ENCODE data around the gene GAGE1.
"Not testable (repeated sequence)": the region's sequence is repeated elsewhere in the genome, so short reads cannot be mapped to it uniquely, and the experiment has no call there.

GAGE1 gene

GRCh38 chrX:49569152-49569551 lies 29.7 kb upstream of the GAGE1 start:
- not testable (repeated sequence) for H3K4me2 ChIP-seq (ENCODE audit: low read length, poor library complexity, severe bottlenecking); H2BK5ac ChIP-seq (ENCODE audit: low read depth, low read length, poor library complexity, severe bottlenecking); H3K36me3 ChIP-seq (ENCODE audit: control insufficient read depth in 1 of 2, insufficient read depth in 2 of 2, low read depth in 1 of 2, low read length in 2 of 2); H3K18ac ChIP-seq (ENCODE audit: low read depth in 1 of 2, low read length in 2 of 2); H3K4me1 ChIP-seq (ENCODE audit: control insufficient read depth, insufficient read depth, low read depth, low read length); H3K23ac ChIP-seq (ENCODE audit: low read length in 2 of 2); H4K8ac ChIP-seq (ENCODE audit: low read length); H4K91ac ChIP-seq (ENCODE audit: low read length); H3K27ac ChIP-seq (ENCODE audit: low read length, poor library complexity, severe bottlenecking); H3K14ac ChIP-seq (ENCODE audit: low read length in 2 of 2); H3K79me1 ChIP-seq (replicated peaks; ENCODE audit: low read length, poor library complexity, severe bottlenecking); H2BK15ac ChIP-seq (ENCODE audit: low read depth, poor library complexity, severe bottlenecking); H2AFZ ChIP-seq (ENCODE audit: low read depth, low read length); H3K4ac ChIP-seq (ENCODE audit: low read depth in 1 of 2, low read length in 2 of 2); H3K9ac ChIP-seq (ENCODE audit: low read length); H3K4me3 ChIP-seq (ENCODE audit: insufficient read depth in 1 of 2, low read depth in 1 of 2, low read length in 2 of 2); H2BK120ac ChIP-seq (ENCODE audit: low read depth, low read length); H3K27me3 ChIP-seq (ENCODE audit: control insufficient read depth in 1 of 2, insufficient read depth in 1 of 2, low read length in 2 of 2); DNase-seq; H3K9me3 ChIP-seq (ENCODE audit: control insufficient read depth, low read length); H2AK5ac ChIP-seq (ENCODE audit: low read length, severe bottlenecking); H2BK12ac ChIP-seq (ENCODE audit: low read length in 2 of 2)
- no CpG with 5 or more reads among the region's 13 CpGs for WGBS

- not testable (repeated sequence) for H3K23ac ChIP-seq (ENCODE audit: low read length in 2 of 2); H3K4me1 ChIP-seq (ENCODE audit: control insufficient read depth, insufficient read depth, low read depth, low read length); H2AK5ac ChIP-seq (ENCODE audit: low read length, severe bottlenecking); H3K4ac ChIP-seq (ENCODE audit: low read depth in 1 of 2, low read length in 2 of 2); H2BK120ac ChIP-seq (ENCODE audit: low read depth, low read length); H3K79me1 ChIP-seq (replicated peaks; ENCODE audit: low read length, poor library complexity, severe bottlenecking); H3K36me3 ChIP-seq (ENCODE audit: control insufficient read depth in 1 of 2, insufficient read depth in 2 of 2, low read depth in 1 of 2, low read length in 2 of 2); H3K18ac ChIP-seq (ENCODE audit: low read depth in 1 of 2, low read length in 2 of 2); H4K8ac ChIP-seq (ENCODE audit: low read length); H3K9ac ChIP-seq (ENCODE audit: low read length); H3K27me3 ChIP-seq (ENCODE audit: control insufficient read depth in 1 of 2, insufficient read depth in 1 of 2, low read length in 2 of 2); H3K27ac ChIP-seq (ENCODE audit: low read length, poor library complexity, severe bottlenecking); H2BK12ac ChIP-seq (ENCODE audit: low read length in 2 of 2); H4K91ac ChIP-seq (ENCODE audit: low read length); H3K9me3 ChIP-seq (ENCODE audit: control insufficient read depth, low read length); H2AFZ ChIP-seq (ENCODE audit: low read depth, low read length); DNase-seq; H2BK15ac ChIP-seq (ENCODE audit: low read depth, poor library complexity, severe bottlenecking); H3K14ac ChIP-seq (ENCODE audit: low read length in 2 of 2); H3K4me2 ChIP-seq (ENCODE audit: low read length, poor library complexity, severe bottlenecking); H2BK5ac ChIP-seq (ENCODE audit: low read depth, low read length, poor library complexity, severe bottlenecking); H3K4me3 ChIP-seq (ENCODE audit: insufficient read depth in 1 of 2, low read depth in 1 of 2, low read length in 2 of 2)
- no CpG with 5 or more reads among the region's 16 CpGs for WGBS
Measured at GRCh38 chrX:49570100-49570499, 28.7 kb upstream of the GAGE1 start, which contains the start of gene GAGE12G. TSS of gene GAGE12G (plus strand) at chrX:49570400. CDS start at chrX:49571555, 1,155 bp downstream.

GRCh38 chrX:49579649-49580048 lies 19.2 kb upstream of the GAGE1 start, which contains the start of gene GAGE12H:
TSS of gene GAGE12H (plus strand) at chrX:49579949. CDS start at chrX:49581104, 1,155 bp downstream.
- not testable (repeated sequence) for H3K79me1 ChIP-seq (replicated peaks; ENCODE audit: low read length, poor library complexity, severe bottlenecking); H3K27me3 ChIP-seq (ENCODE audit: control insufficient read depth in 1 of 2, insufficient read depth in 1 of 2, low read length in 2 of 2); H3K23ac ChIP-seq (ENCODE audit: low read length in 2 of 2); H3K9me3 ChIP-seq (ENCODE audit: control insufficient read depth, low read length); H4K8ac ChIP-seq (ENCODE audit: low read length); H2BK15ac ChIP-seq (ENCODE audit: low read depth, poor library complexity, severe bottlenecking); H3K4me3 ChIP-seq (ENCODE audit: insufficient read depth in 1 of 2, low read depth in 1 of 2, low read length in 2 of 2); H3K4ac ChIP-seq (ENCODE audit: low read depth in 1 of 2, low read length in 2 of 2); H2BK5ac ChIP-seq (ENCODE audit: low read depth, low read length, poor library complexity, severe bottlenecking); H3K4me1 ChIP-seq (ENCODE audit: control insufficient read depth, insufficient read depth, low read depth, low read length); H3K14ac ChIP-seq (ENCODE audit: low read length in 2 of 2); H2BK12ac ChIP-seq (ENCODE audit: low read length in 2 of 2); H3K36me3 ChIP-seq (ENCODE audit: control insufficient read depth in 1 of 2, insufficient read depth in 2 of 2, low read depth in 1 of 2, low read length in 2 of 2); H3K9ac ChIP-seq (ENCODE audit: low read length); H4K91ac ChIP-seq (ENCODE audit: low read length); H3K4me2 ChIP-seq (ENCODE audit: low read length, poor library complexity, severe bottlenecking); DNase-seq; H3K18ac ChIP-seq (ENCODE audit: low read depth in 1 of 2, low read length in 2 of 2); H3K27ac ChIP-seq (ENCODE audit: low read length, poor library complexity, severe bottlenecking); H2AFZ ChIP-seq (ENCODE audit: low read depth, low read length); H2AK5ac ChIP-seq (ENCODE audit: low read length, severe bottlenecking); H2BK120ac ChIP-seq (ENCODE audit: low read depth, low read length)
- WGBS, result no CpG with 5 or more reads among the region's 16 CpGs

- H3K36me3 ChIP-seq (ENCODE audit: control insufficient read depth in 1 of 2, insufficient read depth in 2 of 2, low read depth in 1 of 2, low read length in 2 of 2); H3K27me3 ChIP-seq (ENCODE audit: control insufficient read depth in 1 of 2, insufficient read depth in 1 of 2, low read length in 2 of 2); H2BK15ac ChIP-seq (ENCODE audit: low read depth, poor library complexity, severe bottlenecking); H2AFZ ChIP-seq (ENCODE audit: low read depth, low read length); H3K4me1 ChIP-seq (ENCODE audit: control insufficient read depth, insufficient read depth, low read depth, low read length); H3K4ac ChIP-seq (ENCODE audit: low read depth in 1 of 2, low read length in 2 of 2); H3K79me1 ChIP-seq (replicated peaks; ENCODE audit: low read length, poor library complexity, severe bottlenecking); H2BK12ac ChIP-seq (ENCODE audit: low read length in 2 of 2); H3K9me3 ChIP-seq (ENCODE audit: control insufficient read depth, low read length); DNase-seq; H4K91ac ChIP-seq (ENCODE audit: low read length); H3K4me3 ChIP-seq (ENCODE audit: insufficient read depth in 1 of 2, low read depth in 1 of 2, low read length in 2 of 2); H3K18ac ChIP-seq (ENCODE audit: low read depth in 1 of 2, low read length in 2 of 2); H2AK5ac ChIP-seq (ENCODE audit: low read length, severe bottlenecking); H3K9ac ChIP-seq (ENCODE audit: low read length); H3K27ac ChIP-seq (ENCODE audit: low read length, poor library complexity, severe bottlenecking); H4K8ac ChIP-seq (ENCODE audit: low read length); H3K4me2 ChIP-seq (ENCODE audit: low read length, poor library complexity, severe bottlenecking); H2BK5ac ChIP-seq (ENCODE audit: low read depth, low read length, poor library complexity, severe bottlenecking); H3K23ac ChIP-seq (ENCODE audit: low read length in 2 of 2); H2BK120ac ChIP-seq (ENCODE audit: low read depth, low read length); H3K14ac ChIP-seq (ENCODE audit: low read length in 2 of 2): not testable (repeated sequence)
- no CpG with 5 or more reads among the region's 16 CpGs for WGBS
Measured at GRCh38 chrX:49589196-49589595, 9.6 kb upstream of the GAGE1 start, which contains the start of gene GAGE2A. TSS of gene GAGE2A (plus strand) at chrX:49589496. CDS start at chrX:49590651, 1,155 bp downstream.
